Ovary (tissue), 3 donors: ENCODE measurements around the gene DUSP9.

Experiments used
- CTCF ChIP-seq, 3 donors: fragments of 450-650 bp in 2 of 3; fragments of 200-600 bp in 1 of 3; IDR thresholded peaks; one replicate each; pipeline versions ENCODE4 v1.5.1 to v1.8.0; 2016 to 2022; ENCODE audit warnings: antibody characterized with exemption in 3 of 3, mild to moderate bottlenecking in 1 of 3
- EP300 ChIP-seq: sonication (generic); formaldehyde crosslinking; IDR thresholded peaks from one replicate; pipeline ENCODE4 v1.6.1; 2017; ENCODE audit warnings: antibody characterized with exemption
- donor health status: DM: no; HTN: no; CAD: no.

GRCh38 chrX:153670748-153671588 is 24.0 kb downstream of the DUSP9 start:
- TF ChIP-seq CTCF (IDR thresholded peaks at IDR 0.05) (no peak), EP300 (no peak)
